HG03066 (cell line): ENCODE data around the gene SH2D4B.

ENCODE experiments used
- ATAC-seq: cut with Tn5 transposase; IDR thresholded peaks from one replicate; pipeline ENCODE4 v1.9.1; 2021; ENCODE audit warnings: low read depth; ENCODE audit not compliant: unreplicated experiment

SH2D4B gene

GRCh38 chr10:80669485-80669884 is 131.8 kb downstream of the SH2D4B start:
- ATAC-seq: no peak

GRCh38 chr10:80670774-80671173 is 133.1 kb downstream of the SH2D4B start:
- ATAC-seq: no peak

DNA sequence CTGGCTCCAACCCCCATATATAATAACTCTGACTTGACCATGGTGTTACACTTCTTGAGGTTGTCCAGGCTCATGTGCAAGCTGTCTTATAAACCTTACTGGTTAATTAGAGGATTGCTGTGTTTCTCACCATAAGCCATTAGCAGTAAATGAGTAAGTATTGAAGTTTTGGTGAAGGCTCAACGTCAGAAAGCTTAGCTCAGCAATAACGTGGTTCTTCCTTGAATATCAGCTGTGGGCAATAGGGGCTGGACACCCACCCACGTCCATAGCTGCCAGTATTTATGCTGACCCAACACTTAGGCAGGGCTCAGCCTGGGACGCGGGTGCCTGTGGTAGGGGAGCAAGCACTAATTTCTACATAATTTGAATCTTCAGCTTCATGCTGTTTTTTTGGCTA is 134.1 kb downstream of the SH2D4B start:
- no peak for ATAC-seq

GRCh38 chr10:80672613-80673012 is 134.9 kb downstream of the SH2D4B start:
- no peak for ATAC-seq

- ATAC-seq: no peak
These were observed 137.1 kb downstream of the SH2D4B start for GRCh38 chr10:80674809-80675208.

DNA sequence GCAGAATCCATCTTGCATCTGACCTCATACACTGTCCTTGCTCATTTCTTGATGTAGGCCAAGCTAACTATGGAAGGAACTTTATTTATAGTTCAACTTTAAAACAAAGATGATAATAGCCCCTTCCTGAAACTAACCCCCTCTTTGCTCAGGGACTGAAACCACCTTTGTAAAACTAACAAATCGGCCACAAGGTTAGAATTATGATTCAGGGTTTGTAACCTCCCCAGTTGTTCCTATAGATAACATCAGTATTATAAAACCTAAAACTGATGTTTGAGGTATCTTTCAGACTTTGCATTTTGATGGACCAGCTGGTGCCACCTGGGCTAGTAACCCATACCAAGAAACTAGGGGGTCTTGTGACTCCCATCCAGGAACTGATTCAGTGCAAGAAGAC is 143.4 kb downstream of the SH2D4B start:
- no peak for ATAC-seq

DNA sequence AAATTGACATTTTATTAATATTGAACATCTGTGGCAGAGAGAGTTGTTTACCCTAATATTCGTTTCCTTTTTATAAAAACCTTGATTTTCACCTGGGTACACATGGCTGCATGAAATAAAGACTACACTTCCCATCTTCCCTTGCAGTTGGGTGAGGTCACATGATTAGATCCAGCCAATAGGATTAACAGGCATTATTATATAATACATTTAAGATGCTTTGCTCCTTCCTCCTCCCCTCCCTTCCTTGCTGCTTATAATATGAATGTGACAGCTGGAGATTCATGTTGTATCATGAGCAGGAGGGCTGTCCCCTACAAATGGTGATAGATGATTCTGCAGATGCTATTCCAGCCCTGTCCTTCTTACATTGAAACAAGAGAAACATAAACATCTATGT is 146.6 kb downstream of the SH2D4B start:
- ATAC-seq: no peak

DNA sequence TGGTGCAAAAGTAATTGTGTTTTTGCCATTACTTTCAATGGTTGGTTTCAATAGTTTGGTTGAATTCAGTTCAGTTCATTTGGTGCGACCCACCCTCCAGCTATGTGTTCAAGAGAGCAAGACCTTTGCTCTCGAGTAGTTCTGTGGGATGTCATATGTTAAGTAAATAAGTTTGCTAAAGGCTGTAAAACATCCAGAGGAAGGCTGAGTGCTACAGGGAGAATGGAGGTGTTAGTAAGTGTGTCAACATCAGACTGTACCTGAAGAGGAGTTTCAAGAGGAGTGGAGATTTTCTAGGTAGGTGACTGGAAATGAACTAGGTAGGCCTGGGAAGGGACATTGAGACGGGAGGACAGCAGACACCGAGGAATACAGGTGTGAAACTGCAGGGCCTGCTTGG is 147.7 kb downstream of the SH2D4B start:
- ATAC-seq: no peak

DNA sequence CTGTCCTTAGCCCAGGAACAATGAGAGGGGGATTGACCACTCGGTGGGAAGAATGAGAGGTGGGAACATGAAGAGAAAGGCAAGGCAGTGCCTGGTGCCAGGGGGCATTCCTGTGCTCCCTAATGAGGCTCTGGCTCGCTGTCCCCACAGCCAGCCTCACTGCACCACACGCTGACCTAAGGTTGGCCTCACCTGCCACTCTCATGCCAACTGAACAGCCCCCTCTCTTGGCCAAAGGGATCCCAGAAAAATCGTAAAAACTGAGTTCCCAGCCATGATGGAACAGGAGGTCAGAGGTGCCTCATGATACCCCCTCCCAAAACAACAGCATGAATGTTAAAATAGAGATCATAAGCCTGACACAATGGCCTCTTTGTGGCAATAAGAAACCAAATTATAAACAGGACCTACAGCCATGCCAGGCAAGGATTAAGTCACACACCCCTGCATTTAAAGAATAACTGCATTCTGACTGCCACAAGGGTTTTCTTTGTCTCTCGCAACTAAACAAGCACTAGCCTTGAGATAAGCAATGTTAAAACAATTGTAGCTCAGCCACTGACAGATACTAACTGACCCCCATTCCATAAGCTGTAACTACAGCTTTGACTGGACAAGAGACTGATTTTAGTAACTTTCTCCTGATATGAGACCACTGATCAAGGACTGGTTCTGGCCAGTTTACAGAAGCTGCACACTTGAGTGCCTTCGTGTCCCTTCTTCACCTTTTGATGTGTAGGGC is 149.2 kb downstream of the SH2D4B start:
- no peak for ATAC-seq

- ATAC-seq: no peak
These were observed 149.7 kb downstream of the SH2D4B start for GRCh38 chr10:80687476-80687789.

DNA sequence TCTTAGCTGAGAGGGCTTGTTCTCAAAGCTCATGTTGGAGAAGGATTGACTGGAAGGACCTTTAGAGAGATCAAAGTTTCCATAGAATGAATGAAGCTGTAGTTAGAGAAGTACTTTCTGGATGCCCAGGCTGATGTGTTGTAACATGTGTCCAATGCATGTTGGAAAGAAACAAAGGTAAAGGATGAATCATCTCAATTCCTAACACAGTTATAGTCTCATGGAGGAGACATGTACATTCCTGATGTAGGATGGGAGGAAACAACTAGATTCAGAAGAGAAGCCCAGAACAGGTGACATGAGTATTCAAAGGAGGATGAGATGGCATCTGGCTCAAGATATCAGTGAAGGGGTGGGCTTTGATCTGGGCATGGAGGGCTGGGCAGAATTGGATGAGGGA is 152.7 kb downstream of the SH2D4B start:
- no peak for ATAC-seq

DNA sequence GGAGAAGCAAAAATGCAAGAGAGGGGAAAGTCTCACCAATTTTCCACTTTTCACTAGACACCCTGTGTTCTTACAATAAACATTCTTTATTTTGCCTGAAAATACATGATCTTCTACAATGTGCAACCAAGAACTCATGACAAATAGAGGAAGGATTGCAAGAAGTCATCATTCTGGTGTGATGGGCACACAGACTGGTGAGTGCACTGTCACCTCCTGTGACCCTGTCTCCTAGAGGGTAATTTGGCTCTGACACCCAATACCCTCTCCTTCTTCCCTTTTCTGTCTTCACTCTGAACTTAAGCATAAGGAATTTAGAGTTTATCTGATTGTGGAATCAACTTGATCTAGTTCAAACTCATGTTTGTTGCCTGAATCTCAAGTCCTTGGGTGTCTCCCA is 153.7 kb downstream of the SH2D4B start:
- no peak for ATAC-seq

DNA sequence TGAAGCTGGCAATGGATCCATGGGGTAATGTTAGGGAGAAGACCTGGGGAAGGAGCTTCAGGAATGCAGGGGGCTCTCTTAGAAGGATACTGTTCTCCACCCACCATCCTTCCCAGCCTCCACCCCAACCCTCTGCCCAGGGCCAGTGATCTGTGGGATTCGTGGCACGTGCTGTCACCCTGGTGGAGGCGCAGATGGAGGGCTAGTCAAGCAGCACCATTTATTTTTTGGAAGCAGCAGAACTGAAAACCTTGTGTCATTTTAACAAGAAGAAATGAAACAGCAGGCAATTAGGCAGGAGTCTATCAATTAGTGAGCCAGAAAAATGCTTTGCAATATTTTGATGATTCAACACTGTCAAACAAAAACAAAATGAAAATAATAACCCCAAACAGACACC is 155.9 kb downstream of the SH2D4B start:
- ATAC-seq: no peak

GRCh38 chr10:80694930-80695329 is 157.2 kb downstream of the SH2D4B start:
- ATAC-seq: no peak
